H1 (cell line): ENCODE results near the gene GRM8. TPM values are rescaled to one million over a fixed set of nuclear protein-coding genes. Genes with fewer than 3 reads are reported as not detected.

ENCODE experiments used
- CTCF ChIA-PET: fragments of 300-600 bp; sonication (Branson Sonifier 250); formaldehyde crosslinking; loops from one replicate; lab custom pipeline; 2021; ENCODE audit not compliant: partially characterized antibody; lab: Charles Lee
- POLR2A ChIA-PET: fragments of 300-600 bp; sonication (Branson Sonifier 250); formaldehyde crosslinking; loops from one replicate; lab custom pipeline; 2021; ENCODE audit warnings: inconsistent platforms; ENCODE audit not compliant: partially characterized antibody; lab: Charles Lee
- DNase-seq, 2 experiments: peaks; one replicate each; pipeline versions ENCODE4 v3.0.0 to v3.0.0-alpha.2; 2010 to 2022; ENCODE audit warnings: low spot score in 2 of 2, low read depth in 1 of 2, mixed read lengths in 1 of 2
- FAIRE-seq: peaks from 2 replicates; lab custom pipeline; 2011; peaks lifted over from hg19 to GRCh38; lab: Jason Lieb, UNC
- H2AFZ ChIP-seq: 2 replicates; pipeline ENCODE4 v1.8.1; 2012; ENCODE audit warnings: low read length, inconsistent platforms
- H2AK5ac ChIP-seq: 2 replicates; pipeline ENCODE4 v1.6.1; 2013; ENCODE audit warnings: low read depth, low read length
- H2BK120ac ChIP-seq: replicated peaks from 2 replicates; pipeline ENCODE3; 2013; ENCODE audit warnings: low read depth, low read length, inconsistent platforms
- H2BK12ac ChIP-seq: 2 replicates; pipeline ENCODE4 v1.6.1; 2013; ENCODE audit warnings: low read depth, low read length
- H2BK15ac ChIP-seq: 2 replicates; pipeline ENCODE4 v1.6.1; 2013; ENCODE audit warnings: low read length
- H2BK20ac ChIP-seq: 2 replicates; pipeline ENCODE4 v1.6.1; 2013; ENCODE audit warnings: low read length
- H2BK5ac ChIP-seq: 2 replicates; pipeline ENCODE4 v1.6.1; 2013; ENCODE audit warnings: low read depth, low read length
- H3K14ac ChIP-seq: 2 replicates; pipeline ENCODE4 v1.6.1; 2013; ENCODE audit warnings: inconsistent platforms; ENCODE audit not compliant: insufficient read length
- H3K18ac ChIP-seq: 2 replicates; pipeline ENCODE4 v1.6.1; 2013; ENCODE audit warnings: low read length; ENCODE audit errors: extremely low read depth
- H3K23ac ChIP-seq: 2 replicates; pipeline ENCODE4 v1.6.1; 2013; ENCODE audit warnings: inconsistent platforms; ENCODE audit not compliant: insufficient read length
- H3K23me2 ChIP-seq: 2 replicates; pipeline ENCODE4 v1.6.1; 2013; ENCODE audit warnings: low read depth, low read length
- H3K27ac ChIP-seq: 2 replicates; pipeline ENCODE4 v1.6.1; 2011; ENCODE audit warnings: low read depth, low read length, inconsistent platforms
- H3K27me3 ChIP-seq, 4 experiments: replicated peaks in 1 of 4; 1 replicate in 1 of 4; 2 replicates in 3 of 4; pipeline versions ENCODE4 v1.6.1 to v1.8.1; 2011 to 2013; ENCODE audit warnings: low read length in 3 of 4, mild to moderate bottlenecking in 3 of 4, inconsistent platforms in 2 of 4, mixed read lengths in 2 of 4, moderate library complexity in 1 of 4; ENCODE audit not compliant: control insufficient read depth in 3 of 4, insufficient read depth in 3 of 4; ENCODE audit errors: extremely low read depth in 1 of 4
- H3K36me3 ChIP-seq, 4 experiments: 2 replicates each; pipeline versions ENCODE4 v1.6.1 to v1.8.1; 2011 to 2013; ENCODE audit warnings: mild to moderate bottlenecking in 4 of 4, low read length in 3 of 4, moderate library complexity in 2 of 4, control low read depth in 1 of 4, inconsistent platforms in 1 of 4; ENCODE audit not compliant: insufficient read depth in 4 of 4, control insufficient read depth in 2 of 4
- H3K4ac ChIP-seq: replicated peaks from 2 replicates; pipeline ENCODE3; 2013; ENCODE audit warnings: low read length, low read depth, mixed read lengths, inconsistent platforms; ENCODE audit not compliant: insufficient read length
- H3K4me1 ChIP-seq, 4 experiments: replicated peaks in 1 of 4; 1 replicate in 1 of 4; 2 replicates in 3 of 4; pipeline versions ENCODE4 v1.6.1 to v1.8.1; 2011 to 2013; ENCODE audit warnings: low read length in 3 of 4, inconsistent platforms in 2 of 4, mixed read lengths in 1 of 4; ENCODE audit not compliant: insufficient read depth in 4 of 4, control insufficient read depth in 3 of 4
- H3K4me2 ChIP-seq, 2 experiments: 2 replicates each; pipeline versions ENCODE4 v1.6.1 to v1.8.1; 2011 to 2013; ENCODE audit warnings: low read depth in 2 of 2, low read length in 2 of 2, control low read depth in 1 of 2, inconsistent platforms in 1 of 2, mild to moderate bottlenecking in 1 of 2; ENCODE audit not compliant: insufficient read depth in 1 of 2
- H3K4me3 ChIP-seq, 4 experiments: fragments of 200-600, 300-600 bp in 1 of 4; sonication (generic), shearing (Covaris generic), sonication (Bioruptor Twin) in 1 of 4; 2 replicates each; pipeline versions ENCODE4 v1.5.1 to v1.8.1; 2011 to 2016; ENCODE audit warnings: low read length in 4 of 4, low read depth in 3 of 4, control low read depth in 2 of 4, inconsistent platforms in 2 of 4, mild to moderate bottlenecking in 2 of 4, mixed read lengths in 1 of 4, moderate library complexity in 1 of 4; ENCODE audit not compliant: insufficient read depth in 2 of 4; ENCODE audit errors: extremely low read depth in 1 of 4
- H3K56ac ChIP-seq: replicated peaks from 2 replicates; pipeline ENCODE3; 2013; ENCODE audit warnings: low read depth, mild to moderate bottlenecking, mixed read lengths, low read length, inconsistent platforms; ENCODE audit not compliant: insufficient read length
- H3K79me1 ChIP-seq: 2 replicates; pipeline ENCODE4 v1.6.1; 2013; ENCODE audit warnings: low read depth, low read length, control low read depth
- H3K79me2 ChIP-seq, 2 experiments: 2 replicates each; pipeline versions ENCODE4 v1.6.1 to v1.8.1; 2012 to 2013; ENCODE audit warnings: low read length in 2 of 2, mild to moderate bottlenecking in 2 of 2, inconsistent platforms in 1 of 2; ENCODE audit not compliant: insufficient read depth in 2 of 2, control insufficient read depth in 1 of 2
- H3K9ac ChIP-seq, 4 experiments: replicated peaks in 1 of 4; 1 replicate in 1 of 4; 2 replicates in 3 of 4; pipeline versions ENCODE4 v1.6.1 to v1.8.1; 2011 to 2013; ENCODE audit warnings: low read depth in 3 of 4, low read length in 3 of 4, control low read depth in 2 of 4, mild to moderate bottlenecking in 2 of 4, moderate library complexity in 2 of 4, inconsistent platforms in 1 of 4; ENCODE audit errors: extremely low read depth in 1 of 4
- H3K9me3 ChIP-seq, 2 experiments: 2 replicates each; pipeline versions ENCODE4 v1.6.1 to v1.8.1; 2012 to 2013; ENCODE audit warnings: mild to moderate bottlenecking in 2 of 2, moderate library complexity in 2 of 2, control low read depth in 1 of 2, inconsistent platforms in 1 of 2, low read depth in 1 of 2, low read length in 1 of 2, mixed read lengths in 1 of 2; ENCODE audit not compliant: insufficient read depth in 2 of 2
- H4K20me1 ChIP-seq, 2 experiments: replicated peaks in 1 of 2; 2 replicates each; pipeline versions ENCODE3 to v1.8.1; 2011 to 2013; ENCODE audit warnings: inconsistent platforms in 2 of 2, low read length in 2 of 2, mild to moderate bottlenecking in 1 of 2; ENCODE audit not compliant: insufficient read depth in 2 of 2, control insufficient read depth in 1 of 2
- H4K5ac ChIP-seq: 2 replicates; pipeline ENCODE4 v1.6.1; 2013; ENCODE audit warnings: low read length, low read depth, mixed read lengths, inconsistent platforms; ENCODE audit not compliant: insufficient read length
- H4K8ac ChIP-seq: 2 replicates; pipeline ENCODE4 v1.8.0; 2013; ENCODE audit warnings: mild to moderate bottlenecking, moderate library complexity, low read length, inconsistent platforms; ENCODE audit not compliant: insufficient read depth; ENCODE audit errors: extremely low read depth
- H4K91ac ChIP-seq: replicated peaks from 2 replicates; pipeline ENCODE3; 2013; ENCODE audit warnings: low read length, mixed read lengths, inconsistent platforms; ENCODE audit not compliant: insufficient read length
- ASH2L ChIP-seq: fragments of 200-600, 300-600 bp; sonication (generic); IDR thresholded peaks from one replicate; pipeline ENCODE4 v1.7.1; 2017; ENCODE audit warnings: low read length
- BCL11A ChIP-seq, 2 experiments: IDR thresholded peaks; one replicate each; pipeline ENCODE4 v1.6.1; 2011; ENCODE audit warnings: low read depth in 2 of 2, low read length in 2 of 2, mild to moderate bottlenecking in 2 of 2
- CBX5 ChIP-seq: fragments of 300-800, 300-1000 bp; sonication (generic); IDR thresholded peaks from 2 replicates; pipeline ENCODE4 v1.7.1; 2016; ENCODE audit warnings: antibody characterized with exemption, low read length, low read depth
- CBX8 ChIP-seq: fragments of 300-800, 300-1000 bp; sonication (generic); IDR thresholded peaks from 2 replicates; pipeline ENCODE4 v1.7.1; 2016; ENCODE audit warnings: low read depth, low read length, borderline replicate concordance
- CTBP2 ChIP-seq: IDR thresholded peaks from 2 replicates; pipeline ENCODE4 v1.7.0; 2011; ENCODE audit warnings: borderline replicate concordance, mild to moderate bottlenecking, moderate library complexity, mixed read lengths, low read length; ENCODE audit not compliant: insufficient read depth, insufficient read length
- GTF2F1 ChIP-seq: IDR thresholded peaks from 2 replicates; pipeline ENCODE4 v1.6.1; 2012; ENCODE audit warnings: low read depth, low read length, improper control_type of control experiment, borderline replicate concordance
- MAFK ChIP-seq: IDR thresholded peaks from 2 replicates; pipeline ENCODE4 v1.6.1; 2012; ENCODE audit warnings: low read depth, mild to moderate bottlenecking, improper control_type of control experiment, low read length
- POLR2AphosphoS5 ChIP-seq: IDR thresholded peaks from 2 replicates; pipeline ENCODE4 v1.6.1; 2011; ENCODE audit warnings: low read depth, low read length
- POU5F1 ChIP-seq: IDR thresholded peaks from 2 replicates; pipeline ENCODE4 v1.6.1; 2011; ENCODE audit warnings: low read depth, mild to moderate bottlenecking, low read length, moderate library complexity
- RBBP5 ChIP-seq: IDR thresholded peaks from 2 replicates; pipeline ENCODE4 v1.7.1; 2012; ENCODE audit warnings: low read depth, mild to moderate bottlenecking, inconsistent platforms, low read length, moderate library complexity, borderline replicate concordance
- RNF2 ChIP-seq: fragments of 200-900, 300-1000 bp; sonication (generic); IDR thresholded peaks from 2 replicates; pipeline ENCODE4 v1.7.1; 2016; ENCODE audit warnings: borderline replicate concordance, low read depth, mild to moderate bottlenecking, antibody characterized with exemption, low read length; ENCODE audit not compliant: poor library complexity, severe bottlenecking; ENCODE audit errors: missing control alignments
- SAP30 ChIP-seq: fragments of 300-600 bp; sonication (generic); IDR thresholded peaks from 2 replicates; pipeline ENCODE4 v1.7.1; 2012; ENCODE audit warnings: low read length, moderate library complexity, mild to moderate bottlenecking, inconsistent platforms; ENCODE audit not compliant: insufficient read depth, insufficient replicate concordance
- SP1 ChIP-seq: IDR thresholded peaks from 2 replicates; pipeline ENCODE4 v1.6.1; 2011; ENCODE audit warnings: low read depth, low read length
- SRF ChIP-seq: IDR thresholded peaks from 2 replicates; pipeline ENCODE4 v1.6.1; 2011; ENCODE audit warnings: mild to moderate bottlenecking, low read depth, low read length, moderate library complexity
- TBP ChIP-seq: IDR thresholded peaks from 2 replicates; pipeline ENCODE4 v1.6.1; 2011; ENCODE audit warnings: low read depth, low read length, improper control_type of control experiment
- polyA plus RNA-seq, 7 experiments: library from polyadenylated mRNA; depleted of rRNA in 3 of 7; stranded (reverse) in 5 of 7; unstranded in 2 of 7; fragments of >200 nt in 5 of 7; fragments of 200-250 nt in 2 of 7; gene quantifications; 1 replicate in 5 of 7; 2 replicates in 1 of 7; 4 replicates in 1 of 7; pipeline versions ENCODE4 v1.2.1 to v1.2.3, GENCODE V29; 2011 to 2013; ENCODE audit warnings: missing spikeins in 2 of 7, mixed read lengths in 2 of 7
- total RNA-seq: library from RNA; stranded (reverse); fragmentation: NEBNext Ultra II Directional; extraction: Animal tissue kit (Norgen Biotek cat#: 25700); gene quantifications from 2 replicates; pipeline ENCODE4 v1.2.1, GENCODE V29; 2021

The GRM8 gene
- total and polyA plus RNA-seq, 2 of the 8 experiments (the other 6 are each of a cell fraction or from before 2014, with no cell fraction given), result 2.6 to 2.8 TPM

DNA sequence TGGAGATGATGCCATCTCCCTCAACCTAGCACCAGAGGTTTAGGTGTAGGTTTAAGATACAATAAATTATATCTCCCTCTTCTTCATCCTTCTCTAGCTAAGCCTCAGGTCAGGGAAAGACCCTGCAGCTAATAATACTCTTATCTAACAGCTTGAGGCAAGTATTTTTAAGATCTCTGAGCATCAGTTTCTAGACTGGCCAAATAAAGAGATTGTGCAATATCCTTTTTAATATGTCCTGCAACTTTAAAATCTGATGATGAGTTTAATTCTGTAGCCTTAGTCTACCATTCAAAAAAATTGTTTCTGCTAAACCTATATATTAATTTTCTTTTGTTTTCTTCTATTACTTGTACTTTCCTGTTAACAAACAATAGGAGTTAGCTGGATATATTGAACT lies 850.8 kb downstream of the GRM8 start:
- Histone ChIP-seq H2BK20ac (no peak overlapping the region), H3K36me3 (peaks cover 0 to 2% (median 0%) of the 10 kb centered on the region in 4 experiments; a peak in 1 of 8 replicates), H3K27me3 (no peaks in the 10 kb centered on the region), H3K18ac (no peak overlapping the region), H4K20me1 (no peaks in the 10 kb centered on the region), H3K23ac (no peak overlapping the region), H4K91ac (no peak overlapping the region), H4K8ac (no peak overlapping the region), H3K79me2 (no peaks in the 10 kb centered on the region), H3K23me2 (no peaks in the 10 kb centered on the region), H3K9me3 (no peaks in the 10 kb centered on the region), H2BK120ac (no peak overlapping the region), H2AK5ac (no peak overlapping the region), H3K4me2 (no peak overlapping the region), H3K14ac (no peak overlapping the region), H3K27ac (no peak overlapping the region), H3K4ac (no peak overlapping the region)
- DNase-seq, result no peak
- CTCF ChIA-PET, result interaction anchor here (1.3 to 1.4 kb wide), 2 partner anchors 10 to 456 kb away, joined by 3 read pairs; no protein-coding TSS in a partner anchor
- TF ChIP-seq ASH2L (no peak), TBP (no peak), SP1 (no peak), CTBP2 (no peak), CBX5 (no peak), MAFK (no peak), SAP30 (no peak), POLR2AphosphoS5 (no peak), POU5F1 (no peak), BCL11A (IDR thresholded peaks at IDR 0.05; ENCODE audit: low read depth in 2 of 2, low read length in 2 of 2) (no peak), SRF (no peak), RNF2 (no peak), CBX8 (no peak), RBBP5 (no peak), GTF2F1 (no peak)
- TF ChIP-seq, all 59 proteins: peak for 0
- Histone ChIP-seq H2BK12ac (no peak overlapping the region), H2AFZ (no peak overlapping the region), H2BK5ac (no peak overlapping the region), H3K56ac (no peak overlapping the region), H4K5ac (no peak overlapping the region), H3K9ac (no peak overlapping the region), H2BK15ac (no peak overlapping the region), H3K79me1 (no peaks in the 10 kb centered on the region), H3K4me1 (no peaks in the 10 kb centered on the region), H3K4me3 (no peak overlapping the region)
- FAIRE-seq, result no peak
- POLR2A ChIA-PET, result no interaction called here
